ENCODE results near the gene INPP5E. TPM values are rescaled to one million over a fixed set of nuclear protein-coding genes. Genes with fewer than 3 reads are reported as not detected.

INPP5E gene
- total RNA-seq, 1 donor from 2014 or later, result 23.6 TPM

DNA sequence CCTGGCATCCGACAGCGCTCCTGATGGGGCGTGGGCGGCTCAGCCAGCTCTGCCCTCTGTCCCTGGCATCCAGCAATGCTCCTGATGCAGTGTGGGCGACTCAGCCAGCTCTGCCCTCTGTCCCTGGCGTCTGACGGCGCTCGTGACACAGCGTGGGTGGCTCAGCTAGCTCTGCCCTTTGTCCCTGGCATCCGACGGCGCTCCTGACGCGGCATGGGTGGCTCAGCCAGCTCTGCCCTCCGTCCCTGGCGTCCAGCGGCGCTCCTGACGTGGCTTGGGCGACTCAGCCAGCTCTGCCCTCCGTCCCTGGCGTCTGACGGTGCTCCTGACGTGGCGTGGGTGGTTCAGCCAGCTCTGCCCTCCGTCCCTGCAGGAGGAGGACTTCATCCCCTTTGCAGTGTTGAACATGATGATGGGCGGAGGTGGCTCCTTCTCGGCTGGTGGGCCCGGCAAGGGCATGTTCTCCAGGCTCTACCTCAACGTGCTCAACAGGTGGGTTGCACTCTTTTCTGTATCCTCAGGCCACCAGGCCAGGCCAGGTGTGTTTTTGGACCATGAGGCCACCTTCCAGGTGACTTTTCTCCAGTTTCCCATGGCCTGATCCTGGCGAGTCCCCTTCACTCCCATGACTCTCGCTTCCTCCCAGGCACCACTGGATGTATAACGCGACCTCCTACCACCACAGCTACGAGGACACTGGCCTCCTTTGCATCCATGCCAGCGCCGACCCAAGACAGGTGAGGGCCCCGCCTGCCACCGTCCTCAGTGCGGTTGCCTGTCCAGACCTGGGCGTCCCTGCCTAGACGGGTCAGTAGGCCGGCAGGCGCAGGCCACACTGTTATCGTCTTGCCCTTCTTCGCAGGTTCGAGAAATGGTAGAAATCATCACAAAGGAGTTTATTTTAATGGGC, 21.2 kb downstream of the INPP5E start:
- no peak for TF ChIP-seq CTCF (IDR thresholded peaks at IDR 0.05; ENCODE audit: unreplicated experiment)
- Mint-ChIP-seq H3K27ac (ENCODE audit: unreplicated experiment) (no peak overlapping the region), H3K27me3 (ENCODE audit: unreplicated experiment) (peaks cover 2% of the 10 kb centered on the region), H3K9me3 (ENCODE audit: unreplicated experiment) (no peaks in the 10 kb centered on the region), H3K4me1 (ENCODE audit: unreplicated experiment) (no peaks in the 10 kb centered on the region), H3K4me3 (ENCODE audit: unreplicated experiment) (peak overlapping the region; percentile 39), H3K36me3 (ENCODE audit: low read depth, unreplicated experiment) (peaks cover 37% of the 10 kb centered on the region)
- no peak for DNase-seq (ENCODE audit: low spot score)

- TF ChIP-seq CTCF (IDR thresholded peaks at IDR 0.05; ENCODE audit: unreplicated experiment), result no peak
- Mint-ChIP-seq H3K9me3 (ENCODE audit: unreplicated experiment) (no peaks in the 10 kb centered on the region), H3K27ac (ENCODE audit: unreplicated experiment) (no peak overlapping the region), H3K36me3 (ENCODE audit: low read depth, unreplicated experiment) (peaks cover 39% of the 10 kb centered on the region), H3K4me1 (ENCODE audit: unreplicated experiment) (peaks cover 3% of the 10 kb centered on the region), H3K27me3 (ENCODE audit: unreplicated experiment) (peaks cover 2% of the 10 kb centered on the region), H3K4me3 (ENCODE audit: unreplicated experiment) (no peak overlapping the region)
- no peak for DNase-seq (ENCODE audit: low spot score)
These were observed 22.7 kb downstream of the INPP5E start for GRCh38 chr9:136416914-136417313.

- Mint-ChIP-seq H3K27ac (ENCODE audit: unreplicated experiment) (no peak overlapping the region), H3K36me3 (ENCODE audit: low read depth, unreplicated experiment) (peaks cover 41% of the 10 kb centered on the region), H3K4me3 (ENCODE audit: unreplicated experiment) (no peak overlapping the region), H3K27me3 (ENCODE audit: unreplicated experiment) (peaks cover 2% of the 10 kb centered on the region), H3K9me3 (ENCODE audit: unreplicated experiment) (no peaks in the 10 kb centered on the region), H3K4me1 (ENCODE audit: unreplicated experiment) (peaks cover 6% of the 10 kb centered on the region)
- TF ChIP-seq CTCF (IDR thresholded peaks at IDR 0.05; ENCODE audit: unreplicated experiment), result no peak
- no peak for DNase-seq (ENCODE audit: low spot score)
These were observed 23.2 kb downstream of the INPP5E start for GRCh38 chr9:136416427-136416826.

DNA sequence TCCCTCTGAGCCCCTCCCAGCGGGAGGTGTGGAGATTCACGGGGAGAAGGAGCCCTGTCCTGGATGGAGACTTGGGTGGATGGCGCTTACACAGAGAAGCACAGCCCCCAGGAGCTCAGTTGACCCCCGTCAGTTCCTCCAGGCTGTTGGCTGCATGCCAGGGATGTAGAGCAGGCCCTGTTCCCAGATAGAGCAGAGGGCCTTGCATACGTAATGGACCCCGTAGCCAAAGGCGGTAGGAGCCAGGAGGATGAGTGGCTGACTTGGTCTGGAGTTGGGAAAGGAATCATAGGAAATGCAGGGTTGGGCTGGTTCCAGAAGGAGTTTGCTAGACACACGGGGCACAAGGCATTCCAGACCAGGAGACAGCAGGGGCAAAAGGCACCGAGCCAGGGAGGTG, 26.7 kb downstream of the INPP5E start:
- Mint-ChIP-seq H3K27me3 (ENCODE audit: unreplicated experiment) (peaks cover 12% of the 10 kb centered on the region), H3K4me1 (ENCODE audit: unreplicated experiment) (peaks cover 27% of the 10 kb centered on the region), H3K4me3 (ENCODE audit: unreplicated experiment) (no peak overlapping the region), H3K36me3 (ENCODE audit: low read depth, unreplicated experiment) (peaks cover 41% of the 10 kb centered on the region), H3K9me3 (ENCODE audit: unreplicated experiment) (no peaks in the 10 kb centered on the region), H3K27ac (ENCODE audit: unreplicated experiment) (no peak overlapping the region)
- DNase-seq (ENCODE audit: low spot score), result no peak
- no peak for TF ChIP-seq CTCF (IDR thresholded peaks at IDR 0.05; ENCODE audit: unreplicated experiment)

DNA sequence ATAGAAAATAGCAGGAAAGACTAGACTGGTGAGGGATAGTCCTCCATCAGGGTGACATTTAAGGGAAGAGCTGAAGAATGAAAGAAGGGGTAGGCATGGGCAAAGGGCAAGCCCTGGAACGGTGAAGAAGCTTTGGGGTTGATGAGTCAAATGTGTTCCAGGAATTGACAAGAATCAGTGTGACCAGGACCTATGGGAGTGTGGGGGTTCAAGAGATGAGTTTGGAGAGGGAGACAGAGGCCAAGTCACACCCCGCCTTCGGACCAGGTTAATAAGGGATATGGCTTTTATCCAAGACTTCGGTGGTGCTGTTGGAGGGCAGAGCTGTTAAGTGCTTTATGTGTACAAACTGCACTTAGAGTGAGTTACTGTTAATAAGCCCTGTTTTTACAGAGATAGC, 28.3 kb downstream of the INPP5E start:
- H3K27me3 Mint-ChIP-seq (ENCODE audit: unreplicated experiment), result peaks cover 12% of the 10 kb centered on the region
- H3K4me1 Mint-ChIP-seq (ENCODE audit: unreplicated experiment), result peaks cover 27% of the 10 kb centered on the region

More for the DNA sequence above, 28.3 kb downstream of the INPP5E start:
- no peaks in the 10 kb centered on the region for H3K9me3 Mint-ChIP-seq (ENCODE audit: unreplicated experiment)
- peak overlapping the region; percentile 92 for H3K27ac Mint-ChIP-seq (ENCODE audit: unreplicated experiment)
- no peak for TF ChIP-seq CTCF (IDR thresholded peaks at IDR 0.05; ENCODE audit: unreplicated experiment)
- peaks cover 36% of the 10 kb centered on the region for H3K36me3 Mint-ChIP-seq (ENCODE audit: low read depth, unreplicated experiment)
- no peak for DNase-seq (ENCODE audit: low spot score)
- peak overlapping the region; percentile 98 for H3K4me3 Mint-ChIP-seq (ENCODE audit: unreplicated experiment)

Measured in endothelial cell (in vitro differentiated cells).